Measurements from ENCODE around the gene CDK5R1.

DNA sequence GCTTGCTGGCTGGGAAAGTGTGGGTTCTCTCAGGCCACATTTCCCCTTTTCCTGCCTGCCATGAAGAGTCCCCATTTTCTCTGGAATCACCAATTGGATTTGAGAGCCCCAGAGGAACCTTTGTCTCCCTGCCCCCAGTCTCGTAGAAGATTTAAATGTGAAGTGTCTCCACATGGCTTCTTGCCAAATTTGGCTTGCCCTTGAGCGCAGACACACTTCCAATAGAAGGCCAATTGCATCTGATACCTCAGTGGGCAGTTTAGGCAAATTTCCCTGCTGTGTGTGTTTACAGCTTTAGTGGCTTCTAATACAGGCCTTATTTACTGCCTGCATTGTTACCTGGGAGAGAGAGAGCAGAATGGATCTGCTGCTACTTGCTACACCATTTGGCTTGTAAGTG is 29.7 kb downstream of the CDK5R1 start:
- TF ChIP-seq, protein P1, sequence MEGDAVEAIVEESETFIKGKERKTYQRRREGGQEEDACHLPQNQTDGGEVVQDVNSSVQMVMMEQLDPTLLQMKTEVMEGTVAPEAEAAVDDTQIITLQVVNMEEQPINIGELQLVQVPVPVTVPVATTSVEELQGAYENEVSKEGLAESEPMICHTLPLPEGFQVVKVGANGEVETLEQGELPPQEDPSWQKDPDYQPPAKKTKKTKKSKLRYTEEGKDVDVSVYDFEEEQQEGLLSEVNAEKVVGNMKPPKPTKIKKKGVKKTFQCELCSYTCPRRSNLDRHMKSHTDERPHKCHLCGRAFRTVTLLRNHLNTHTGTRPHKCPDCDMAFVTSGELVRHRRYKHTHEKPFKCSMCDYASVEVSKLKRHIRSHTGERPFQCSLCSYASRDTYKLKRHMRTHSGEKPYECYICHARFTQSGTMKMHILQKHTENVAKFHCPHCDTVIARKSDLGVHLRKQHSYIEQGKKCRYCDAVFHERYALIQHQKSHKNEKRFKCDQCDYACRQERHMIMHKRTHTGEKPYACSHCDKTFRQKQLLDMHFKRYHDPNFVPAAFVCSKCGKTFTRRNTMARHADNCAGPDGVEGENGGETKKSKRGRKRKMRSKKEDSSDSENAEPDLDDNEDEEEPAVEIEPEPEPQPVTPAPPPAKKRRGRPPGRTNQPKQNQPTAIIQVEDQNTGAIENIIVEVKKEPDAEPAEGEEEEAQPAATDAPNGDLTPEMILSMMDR (IDR thresholded peaks at IDR 0.05): no peak
- TF ChIP-seq POLR2A (IDR thresholded peaks at IDR 0.05): no peak

Measured in esophagus squamous epithelium (tissue), 4 donors.